Superior temporal gyrus (tissue), 1 donor: ENCODE measurements around the gene CRISP1.
"Not testable (repeated sequence)": the region's sequence is repeated elsewhere in the genome, so short reads cannot be mapped to it uniquely, and the experiment has no call there.

ENCODE experiments used
- DNase-seq: peaks from one replicate; pipeline ENCODE4 v3.0.0-alpha.2; 2016; ENCODE audit errors: extremely low spot score

CRISP1 gene

GRCh38 chr6:49839957-49840356 lies 26.4 kb downstream of the CRISP1 start:
- DNase-seq, result no peak

- DNase-seq, result no peak
Measured at GRCh38 chr6:49839162-49839561, 27.2 kb downstream of the CRISP1 start.

- no peak for DNase-seq
Measured at GRCh38 chr6:49835140-49835539, 31.2 kb downstream of the CRISP1 start.

- no peak for DNase-seq
Measured at GRCh38 chr6:49833386-49833785, 32.9 kb downstream of the CRISP1 start.

- no peak for DNase-seq
Measured at GRCh38 chr6:49826743-49827406, 39.5 kb downstream of the CRISP1 start.

GRCh38 chr6:49815166-49815565 lies 51.2 kb downstream of the CRISP1 start:
- no peak for DNase-seq

GRCh38 chr6:49813248-49813647 lies 53.1 kb downstream of the CRISP1 start:
- DNase-seq, result no peak

- DNase-seq, result no peak
Measured at GRCh38 chr6:49806145-49806544, 60.2 kb downstream of the CRISP1 start.

- no peak for DNase-seq
Measured at GRCh38 chr6:49805246-49805645, 61.1 kb downstream of the CRISP1 start.

GRCh38 chr6:49801525-49801924 lies 64.8 kb downstream of the CRISP1 start:
- DNase-seq, result no peak

- DNase-seq, result no peak
Measured at GRCh38 chr6:49799090-49799489, 67.2 kb downstream of the CRISP1 start.

- DNase-seq, result not testable (repeated sequence)
Measured at GRCh38 chr6:49796842-49797455, 69.4 kb downstream of the CRISP1 start.

GRCh38 chr6:49790341-49790740 lies 76.0 kb downstream of the CRISP1 start:
- no peak for DNase-seq

- DNase-seq, result no peak
Measured at GRCh38 chr6:49787176-49787575, 79.2 kb downstream of the CRISP1 start, which contains the start of gene PGK2. Gene PGK2 (minus strand): TSS chr6:49787285. CDS start chr6:49787187, 98 bp downstream.

GRCh38 chr6:49784272-49784671 lies 82.1 kb downstream of the CRISP1 start:
- DNase-seq, result no peak
